DND-41 (cell line): ENCODE results near the gene WFIKKN2.

Experiments used
- CTCF ChIP-seq: IDR thresholded peaks from 2 replicates; pipeline ENCODE4 v1.5.1; 2012; ENCODE audit warnings: borderline replicate concordance, low read length, moderate library complexity, mild to moderate bottlenecking; ENCODE audit not compliant: poor library complexity, severe bottlenecking; ENCODE audit errors: extremely low read depth
- EZH2 ChIP-seq: IDR thresholded peaks from 3 replicates; pipeline ENCODE4 v1.6.1; 2012; ENCODE audit warnings: borderline replicate concordance, low read depth, mild to moderate bottlenecking, moderate library complexity, low read length, inconsistent platforms; ENCODE audit not compliant: severe bottlenecking

- TF ChIP-seq CTCF: no peak
- no peak for TF ChIP-seq EZH2
Observed at GRCh38 chr17:50881182-50881581, 45.8 kb downstream of the WFIKKN2 start.
